ENCODE results near the gene SULT2B1.
"Not testable (repeated sequence)": the region's sequence is repeated elsewhere in the genome, so short reads cannot be mapped to it uniquely, and the experiment has no call there.

SULT2B1 gene

GRCh38 chr19:48556825-48557224, 4.9 kb downstream of the SULT2B1 start:
- DNase-seq: no peak

- no peak for DNase-seq
Observed at GRCh38 chr19:48558018-48558684, 6.2 kb downstream of the SULT2B1 start.

DNA sequence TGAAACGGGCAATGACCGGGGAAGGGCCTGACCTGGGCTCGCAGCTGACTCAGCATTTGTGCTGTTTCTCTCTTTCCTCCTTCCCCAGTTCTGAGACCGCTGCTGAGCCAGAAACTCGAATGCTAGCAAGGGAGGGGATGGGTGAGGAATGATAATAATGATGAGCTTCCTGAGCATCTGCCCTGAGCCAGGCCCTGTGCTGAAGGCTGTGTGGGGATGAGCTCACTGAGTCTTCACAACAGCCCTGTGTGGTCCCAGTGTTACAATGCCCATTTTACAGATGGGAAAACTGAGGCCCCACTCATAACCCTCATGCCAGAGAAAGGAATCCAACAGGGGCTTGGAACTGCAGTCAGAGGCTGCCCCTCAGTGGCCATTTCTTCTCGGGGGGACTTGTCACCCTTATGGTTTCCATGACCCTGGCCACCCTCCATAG, 8.1 kb downstream of the SULT2B1 start:
- DNase-seq: no peak

- no peak for DNase-seq
Observed at GRCh38 chr19:48561412-48561811, 9.4 kb downstream of the SULT2B1 start.

GRCh38 chr19:48565090-48565489, 13.1 kb downstream of the SULT2B1 start:
- no peak for DNase-seq

GRCh38 chr19:48568345-48568886, 16.4 kb downstream of the SULT2B1 start:
- peak in 40 of 56 donors; percentile 2 to 79 (median 21) for DNase-seq

DNA sequence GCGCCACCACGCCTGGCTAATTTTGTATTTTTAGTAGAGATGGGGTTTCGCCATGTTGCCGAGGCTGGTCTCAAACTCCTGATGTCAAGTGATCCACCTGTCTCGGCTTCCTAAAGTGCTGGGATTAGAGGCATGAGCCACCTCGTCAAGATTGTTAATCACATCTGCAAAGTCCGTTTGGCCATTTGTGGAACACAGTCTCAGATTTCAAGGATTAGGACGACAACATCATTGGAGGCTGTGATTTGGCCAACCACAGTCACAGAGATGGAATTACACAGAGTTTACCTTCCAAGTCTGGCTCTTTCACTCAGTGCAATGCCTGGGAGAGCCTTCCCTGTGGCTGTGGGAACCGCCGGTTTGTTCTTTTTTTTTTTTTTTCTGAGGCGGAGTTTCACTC, 17.8 kb downstream of the SULT2B1 start:
- DNase-seq: no peak

DNA sequence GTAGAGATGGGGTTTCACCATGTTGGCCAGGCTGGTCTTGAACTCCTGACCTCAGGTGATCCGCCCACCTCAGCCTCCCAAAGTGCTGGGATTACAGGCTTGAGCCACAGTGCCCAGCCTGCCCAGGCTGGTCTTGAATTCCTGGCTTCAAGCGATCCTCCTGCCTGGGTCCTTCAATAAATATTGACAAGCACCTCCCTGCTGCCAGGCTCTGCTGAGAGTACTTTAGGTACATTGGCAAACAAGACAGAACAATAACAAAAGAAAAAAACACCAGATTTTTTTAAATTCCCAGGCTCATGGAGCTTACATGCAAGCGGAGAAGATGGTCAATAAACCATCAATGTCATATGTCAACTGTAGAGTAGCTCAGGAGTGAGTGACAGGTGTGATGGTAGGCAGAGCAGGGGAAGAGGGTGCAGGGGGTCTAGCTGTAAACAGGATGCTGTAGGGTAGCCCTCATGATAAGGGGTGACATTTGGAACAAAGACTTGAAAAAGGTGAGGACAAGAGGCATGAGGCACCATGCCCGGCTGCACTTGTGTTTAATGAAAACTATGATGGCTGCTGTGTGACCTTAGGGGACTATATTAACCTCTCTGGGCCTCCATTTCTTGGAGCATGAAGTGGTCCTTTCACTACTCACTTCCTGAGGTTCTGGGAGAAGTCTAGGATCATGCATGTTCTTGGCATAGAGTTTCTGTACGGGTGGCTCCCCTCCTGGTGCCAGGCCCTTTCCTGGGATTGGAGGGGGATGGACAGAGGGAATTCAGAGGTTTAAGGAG, 19.6 kb downstream of the SULT2B1 start:
- no peak for DNase-seq

DNA sequence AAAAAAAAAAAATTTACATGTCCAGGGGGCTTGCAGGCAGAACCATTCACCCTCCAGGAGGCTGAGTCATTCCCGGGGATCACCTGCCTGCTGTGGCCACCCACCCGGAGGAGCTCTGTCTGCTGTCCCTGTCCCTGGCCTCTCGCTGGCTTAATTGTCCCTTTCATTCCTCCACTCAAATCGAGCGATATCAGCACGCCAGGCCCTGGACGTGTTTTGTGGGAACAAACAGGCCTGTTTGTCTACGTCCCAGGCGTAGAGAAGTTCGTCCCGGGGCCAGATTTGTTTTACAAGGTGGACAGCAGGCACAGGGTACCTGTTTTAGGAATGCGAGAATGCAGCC, 21.2 kb downstream of the SULT2B1 start:
- DNase-seq: no peak

GRCh38 chr19:48575931-48576622, 24.1 kb downstream of the SULT2B1 start:
- no peak for DNase-seq

DNA sequence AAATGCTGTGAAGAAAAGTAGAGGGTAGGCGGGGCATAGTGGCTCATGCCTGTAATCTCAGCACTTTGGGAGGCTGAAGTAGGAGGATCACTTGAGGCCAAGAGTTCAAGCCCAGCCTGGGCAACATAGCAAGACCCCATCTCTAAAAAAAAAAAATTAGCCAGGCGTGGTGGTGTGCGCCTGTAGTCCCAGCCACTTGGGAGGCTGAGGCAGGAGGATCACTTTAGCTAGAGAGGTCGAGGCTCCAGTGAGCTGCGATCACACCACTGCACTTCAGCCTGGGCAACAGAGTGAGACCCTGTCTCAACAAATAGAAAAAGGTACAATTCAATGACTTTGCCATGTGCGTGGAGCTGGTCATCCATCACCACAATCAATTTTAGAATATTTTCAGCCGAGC, 25.9 kb downstream of the SULT2B1 start:
- DNase-seq: not testable (repeated sequence)

DNA sequence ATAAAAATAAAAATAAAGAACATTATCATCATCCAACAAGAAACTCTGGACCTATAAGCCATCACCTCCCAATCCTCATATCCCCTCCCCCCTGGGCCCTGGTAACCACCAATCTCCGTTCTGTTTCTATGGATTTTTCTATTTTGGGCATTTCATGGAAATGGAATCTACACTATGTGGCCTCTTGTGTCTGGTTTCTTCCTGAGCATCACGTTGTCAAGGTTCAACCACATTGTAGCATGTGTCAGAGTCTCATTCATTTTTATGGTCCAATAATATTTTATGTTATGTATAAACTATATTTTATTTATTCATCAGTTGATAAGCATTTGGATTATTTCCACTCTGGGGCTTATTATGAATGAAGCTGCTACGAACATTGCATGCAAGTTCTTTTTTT, 26.9 kb downstream of the SULT2B1 start:
- DNase-seq: no peak

- no peak for DNase-seq
Observed at GRCh38 chr19:48582168-48582567, 30.2 kb downstream of the SULT2B1 start.

GRCh38 chr19:48587387-48587786, 35.4 kb downstream of the SULT2B1 start:
- no peak for DNase-seq

DNA sequence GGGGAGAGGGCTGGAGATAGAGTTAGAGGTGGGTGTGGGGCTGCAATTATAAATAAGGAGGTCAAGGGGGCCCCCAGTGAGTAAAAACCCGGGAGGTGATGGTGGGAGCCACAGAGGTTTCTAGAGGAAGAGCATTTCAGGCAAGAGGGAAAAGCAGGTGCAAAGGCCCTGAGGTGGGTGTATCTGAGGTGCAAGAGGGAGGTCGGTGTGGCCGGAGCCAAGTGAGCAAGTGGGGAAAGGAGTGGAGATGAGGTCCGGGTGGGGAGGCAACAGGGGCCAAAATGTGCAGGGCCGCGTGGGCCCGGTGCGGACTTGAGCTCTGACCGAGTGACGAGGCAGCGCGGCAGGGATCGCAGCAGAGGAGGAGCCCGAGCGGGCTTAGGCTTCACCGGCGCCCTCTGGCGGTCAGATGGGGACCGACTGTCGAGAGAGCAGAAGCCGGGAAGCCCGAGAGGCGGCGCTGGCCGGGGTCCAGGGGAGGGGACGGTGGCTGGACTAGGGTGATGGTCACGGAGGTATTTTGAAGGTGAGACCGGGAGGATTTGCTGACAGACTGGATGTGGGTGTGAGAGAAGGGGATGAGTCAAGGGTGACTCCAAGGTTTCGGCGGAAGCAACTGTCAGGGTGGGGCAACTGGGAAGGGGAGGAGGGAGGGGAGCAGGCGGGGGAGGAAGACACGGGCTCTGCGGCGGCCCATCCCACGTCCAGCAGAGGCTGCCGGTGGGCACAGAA, 36.9 kb downstream of the SULT2B1 start:
- peak in 54 of 56 donors; percentile 6 to 93 (median 64) for DNase-seq

DNA sequence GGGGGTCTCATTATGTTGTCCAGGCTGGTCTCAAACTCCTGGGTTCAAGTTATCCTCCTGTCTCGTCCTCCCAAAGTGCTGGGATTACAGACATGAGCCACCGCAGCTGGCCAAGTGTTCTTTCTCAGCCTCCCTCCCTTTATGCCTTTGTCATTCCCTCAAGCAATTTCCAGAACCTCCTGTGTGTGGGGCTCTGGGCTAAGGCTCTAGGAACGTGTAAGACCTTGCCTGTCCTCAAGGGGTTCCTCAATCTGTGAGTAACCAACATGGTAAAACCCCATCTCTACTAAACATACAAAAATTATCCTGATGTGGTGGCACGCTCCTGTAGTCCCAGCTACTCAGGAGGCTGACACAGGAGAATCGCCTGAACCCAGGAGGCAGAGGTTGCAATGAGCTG, 39.0 kb downstream of the SULT2B1 start:
- no peak for DNase-seq

- no peak for DNase-seq
Observed at GRCh38 chr19:48595171-48595570, 43.2 kb downstream of the SULT2B1 start.

DNA sequence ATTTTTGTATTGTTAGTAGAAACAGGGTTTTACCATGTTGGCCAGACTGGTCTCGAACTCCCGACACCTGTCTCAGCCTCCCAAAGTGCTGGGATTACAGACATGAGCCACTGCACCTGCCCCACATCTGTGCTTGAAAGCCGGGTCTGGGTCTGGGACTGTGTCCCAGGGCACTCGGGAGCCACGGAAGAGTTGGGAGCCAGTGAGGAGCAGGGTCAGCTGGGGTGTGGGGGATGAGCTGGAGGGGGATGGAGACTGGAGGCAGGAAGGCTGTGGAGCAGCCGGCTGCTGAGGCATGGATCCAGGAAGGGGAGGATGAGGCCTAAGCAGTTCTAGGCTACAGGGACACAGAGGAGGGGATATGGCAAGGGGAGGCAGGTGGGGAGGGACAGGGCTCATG, 43.9 kb downstream of the SULT2B1 start:
- no peak for DNase-seq

- DNase-seq: no peak
Observed at GRCh38 chr19:48596237-48596636, 44.3 kb downstream of the SULT2B1 start.

DNA sequence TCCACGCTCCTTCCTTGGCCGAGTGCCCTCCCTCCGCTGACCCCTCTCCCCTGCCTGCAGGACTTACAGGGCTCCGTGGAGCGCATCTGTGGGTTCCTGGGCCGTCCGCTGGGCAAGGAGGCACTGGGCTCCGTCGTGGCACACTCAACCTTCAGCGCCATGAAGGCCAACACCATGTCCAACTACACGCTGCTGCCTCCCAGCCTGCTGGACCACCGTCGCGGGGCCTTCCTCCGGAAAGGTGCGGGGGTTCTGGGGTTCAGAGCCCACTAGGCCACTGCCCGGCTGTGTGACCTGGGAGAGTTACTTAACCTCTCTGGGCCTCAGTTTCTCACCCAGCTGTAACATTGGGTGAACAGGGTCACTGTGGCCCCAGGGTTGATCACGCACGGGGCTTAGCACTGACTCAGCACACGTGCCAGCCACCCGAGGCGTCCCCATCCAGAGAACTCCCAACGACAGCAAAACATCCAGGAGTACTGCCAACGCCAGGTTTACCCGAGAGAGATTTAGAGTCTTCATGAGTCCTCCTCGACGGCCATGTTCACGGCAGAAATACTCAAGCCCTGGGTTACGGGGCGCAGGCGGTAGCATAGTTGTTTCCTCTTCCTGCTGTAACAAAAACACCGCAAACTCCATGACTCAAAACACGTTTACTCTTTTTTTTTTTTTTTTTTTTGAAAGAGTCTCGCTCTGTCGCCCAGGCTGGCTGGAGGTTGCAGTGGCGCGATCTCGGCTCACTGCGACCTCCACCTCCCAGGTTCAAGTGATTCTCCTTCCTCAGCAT, 44.9 kb downstream of the SULT2B1 start:
- no peak for DNase-seq

All from nucleus accumbens (tissue), 56 donors.